Stomach (tissue), 4 donors: ENCODE results near the gene GPC5.

Experiments used
- CTCF ChIP-seq, 7 experiments: fragments of 450-650 bp in 4 of 7; fragments of 200-600 bp in 3 of 7; sonication (generic) in 3 of 7; IDR thresholded peaks; one replicate each; pipeline ENCODE4 v1.5.1; 2016 to 2019; ENCODE audit warnings: antibody characterized with exemption in 7 of 7, control low read depth in 2 of 7, mild to moderate bottlenecking in 1 of 7
- EP300 ChIP-seq: sonication (generic); formaldehyde crosslinking; IDR thresholded peaks from one replicate; pipeline ENCODE4 v1.6.1; 2017; ENCODE audit warnings: antibody characterized with exemption
- POLR2A ChIP-seq, 4 donors: fragments of 450-650 bp; IDR thresholded peaks; one replicate each; pipeline ENCODE4 v1.6.1; 2016; ENCODE audit warnings: antibody characterized with exemption in 4 of 4, control low read depth in 2 of 4, mild to moderate bottlenecking in 1 of 4, moderate library complexity in 1 of 4
- POLR2AphosphoS5 ChIP-seq, 3 donors: sonication (generic); formaldehyde crosslinking; IDR thresholded peaks; one replicate each; pipeline ENCODE4 v1.6.1; 2016; ENCODE audit warnings: antibody characterized with exemption in 3 of 3

DNA sequence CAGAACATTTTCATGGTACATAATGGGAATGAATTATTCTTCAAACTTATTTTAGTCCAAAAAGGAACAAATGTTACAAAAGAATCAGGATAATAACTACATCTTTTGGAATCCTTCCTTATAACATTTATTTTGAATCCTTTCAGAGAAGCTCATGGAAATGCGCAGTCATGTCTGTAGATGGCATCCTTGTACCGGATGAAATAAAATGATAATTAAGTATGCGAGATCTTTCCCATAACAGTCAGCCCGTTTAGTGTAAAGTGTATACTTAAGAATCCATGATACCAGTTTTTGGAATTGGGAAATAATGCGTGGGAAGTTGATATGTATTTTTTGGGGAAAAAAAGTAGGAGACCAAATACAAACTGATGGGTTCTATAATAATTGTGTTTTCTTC lies 418.8 kb downstream of the GPC5 start:
- no peak for TF ChIP-seq CTCF (IDR thresholded peaks at IDR 0.05)
- TF ChIP-seq POLR2A (IDR thresholded peaks at IDR 0.05) = no peak
- no peak for TF ChIP-seq EP300
- no peak for TF ChIP-seq POLR2AphosphoS5 (IDR thresholded peaks at IDR 0.05)
